Fibroblast of the aortic adventitia (primary cell): Measurements from ENCODE around the gene DEAF1. TPM values are rescaled to one million over a fixed set of nuclear protein-coding genes. Genes with fewer than 3 reads are reported as not detected.
A peak's percentile ranks its signal among the peaks of the same experiment; 100 is the strongest.

Experiments used
- DNase-seq: peaks from one replicate; pipeline ENCODE4 v3.0.0-alpha.2; 2010; ENCODE audit warnings: low read depth
- H3K4me3 ChIP-seq: 2 replicates; pipeline ENCODE4 v1.5.1; 2011; ENCODE audit warnings: low read depth, mild to moderate bottlenecking, control low read depth, low read length, moderate library complexity
- total RNA-seq: library from RNA; depleted of rRNA; stranded (reverse); fragments of >200 nt; gene quantifications from 2 replicates; pipeline ENCODE4 v1.2.3, GENCODE V29; 2012; ENCODE audit warnings: low replicate concordance
- TF ChIP-seq, protein P1 (sequence below): IDR thresholded peaks from 2 replicates; pipeline ENCODE4 v1.5.1; 2011; ENCODE audit warnings: mild to moderate bottlenecking, low read length, control low read depth, inconsistent platforms; ENCODE audit not compliant: insufficient read depth

The DEAF1 gene
- total RNA-seq, 1 donor = 40.0 TPM

DNA sequence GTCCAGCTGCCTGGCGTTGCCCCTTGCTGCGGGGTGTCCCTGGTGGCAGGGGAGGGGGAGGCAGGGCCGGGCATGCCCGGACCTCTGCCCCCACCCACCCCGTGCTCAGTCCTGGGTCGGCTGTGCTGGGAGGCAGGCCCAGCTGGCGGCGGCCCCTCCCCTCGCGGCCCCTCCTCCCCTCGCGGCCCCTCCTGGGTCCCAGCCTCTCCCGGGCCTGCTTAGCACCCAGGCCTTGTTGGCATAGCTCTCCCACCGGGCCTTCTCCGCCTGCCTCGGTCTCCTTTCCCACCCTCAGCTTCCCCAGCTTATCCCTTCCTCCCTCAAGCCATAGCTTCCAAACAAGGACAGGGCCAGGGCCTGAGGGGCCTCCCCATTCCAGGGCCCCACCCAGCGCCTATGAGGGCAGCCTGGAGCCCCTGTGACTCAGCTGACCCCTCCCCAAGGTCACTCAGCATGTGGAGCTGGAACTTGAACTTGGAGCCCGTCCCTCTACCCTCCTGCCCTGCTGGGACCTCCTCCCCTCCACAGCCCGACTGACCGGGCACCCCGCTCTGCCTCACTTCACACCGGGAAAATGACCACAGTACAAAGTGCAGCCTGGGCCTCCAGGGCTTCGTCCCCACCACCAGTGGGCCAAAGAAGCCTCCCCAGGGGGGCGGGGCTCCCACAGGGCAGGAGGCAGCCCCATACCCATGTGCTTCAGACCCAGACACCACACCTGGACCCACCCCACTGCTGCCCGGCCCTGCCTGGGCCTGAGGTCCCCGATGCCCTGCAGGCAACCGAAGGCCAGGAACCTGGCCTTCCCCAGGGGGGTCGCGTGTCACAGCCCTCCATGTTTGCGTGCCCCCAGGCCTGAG is 12.2 kb upstream of the DEAF1 start:
- TF ChIP-seq, protein P1, sequence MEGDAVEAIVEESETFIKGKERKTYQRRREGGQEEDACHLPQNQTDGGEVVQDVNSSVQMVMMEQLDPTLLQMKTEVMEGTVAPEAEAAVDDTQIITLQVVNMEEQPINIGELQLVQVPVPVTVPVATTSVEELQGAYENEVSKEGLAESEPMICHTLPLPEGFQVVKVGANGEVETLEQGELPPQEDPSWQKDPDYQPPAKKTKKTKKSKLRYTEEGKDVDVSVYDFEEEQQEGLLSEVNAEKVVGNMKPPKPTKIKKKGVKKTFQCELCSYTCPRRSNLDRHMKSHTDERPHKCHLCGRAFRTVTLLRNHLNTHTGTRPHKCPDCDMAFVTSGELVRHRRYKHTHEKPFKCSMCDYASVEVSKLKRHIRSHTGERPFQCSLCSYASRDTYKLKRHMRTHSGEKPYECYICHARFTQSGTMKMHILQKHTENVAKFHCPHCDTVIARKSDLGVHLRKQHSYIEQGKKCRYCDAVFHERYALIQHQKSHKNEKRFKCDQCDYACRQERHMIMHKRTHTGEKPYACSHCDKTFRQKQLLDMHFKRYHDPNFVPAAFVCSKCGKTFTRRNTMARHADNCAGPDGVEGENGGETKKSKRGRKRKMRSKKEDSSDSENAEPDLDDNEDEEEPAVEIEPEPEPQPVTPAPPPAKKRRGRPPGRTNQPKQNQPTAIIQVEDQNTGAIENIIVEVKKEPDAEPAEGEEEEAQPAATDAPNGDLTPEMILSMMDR = peak; percentile 27
- DNase-seq = peak; percentile 43
- peak overlapping the region; percentile 87 for H3K4me3 ChIP-seq

DNA sequence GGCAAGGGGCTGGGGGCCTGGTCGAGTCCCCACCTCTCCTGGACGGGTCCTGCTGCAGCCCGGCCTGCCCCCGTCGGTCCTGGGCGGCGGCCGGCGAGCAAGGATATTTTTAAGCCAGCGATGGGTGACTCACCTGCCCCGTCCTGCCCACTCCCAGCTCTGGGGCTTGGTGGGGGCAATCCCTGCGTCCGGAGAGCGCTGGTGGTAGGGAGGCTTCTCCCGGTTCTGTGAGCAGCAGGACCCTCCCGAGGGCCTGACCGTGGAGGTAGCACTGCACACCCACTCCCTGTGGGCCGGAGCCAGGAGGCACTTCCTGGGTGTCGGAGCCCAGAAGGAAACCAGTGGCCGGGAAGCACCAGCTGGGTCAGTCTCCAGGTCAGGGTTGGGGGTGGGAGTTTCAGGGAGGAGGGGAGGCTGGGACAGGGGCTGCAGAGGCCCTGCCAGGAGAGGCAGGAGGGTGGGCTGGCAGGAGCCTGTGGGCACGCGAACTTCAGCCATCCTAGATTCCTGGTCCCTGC is 11.5 kb upstream of the DEAF1 start:
- TF ChIP-seq, protein P1 = no peak
- peak overlapping the region; percentile 87 for H3K4me3 ChIP-seq

DNA sequence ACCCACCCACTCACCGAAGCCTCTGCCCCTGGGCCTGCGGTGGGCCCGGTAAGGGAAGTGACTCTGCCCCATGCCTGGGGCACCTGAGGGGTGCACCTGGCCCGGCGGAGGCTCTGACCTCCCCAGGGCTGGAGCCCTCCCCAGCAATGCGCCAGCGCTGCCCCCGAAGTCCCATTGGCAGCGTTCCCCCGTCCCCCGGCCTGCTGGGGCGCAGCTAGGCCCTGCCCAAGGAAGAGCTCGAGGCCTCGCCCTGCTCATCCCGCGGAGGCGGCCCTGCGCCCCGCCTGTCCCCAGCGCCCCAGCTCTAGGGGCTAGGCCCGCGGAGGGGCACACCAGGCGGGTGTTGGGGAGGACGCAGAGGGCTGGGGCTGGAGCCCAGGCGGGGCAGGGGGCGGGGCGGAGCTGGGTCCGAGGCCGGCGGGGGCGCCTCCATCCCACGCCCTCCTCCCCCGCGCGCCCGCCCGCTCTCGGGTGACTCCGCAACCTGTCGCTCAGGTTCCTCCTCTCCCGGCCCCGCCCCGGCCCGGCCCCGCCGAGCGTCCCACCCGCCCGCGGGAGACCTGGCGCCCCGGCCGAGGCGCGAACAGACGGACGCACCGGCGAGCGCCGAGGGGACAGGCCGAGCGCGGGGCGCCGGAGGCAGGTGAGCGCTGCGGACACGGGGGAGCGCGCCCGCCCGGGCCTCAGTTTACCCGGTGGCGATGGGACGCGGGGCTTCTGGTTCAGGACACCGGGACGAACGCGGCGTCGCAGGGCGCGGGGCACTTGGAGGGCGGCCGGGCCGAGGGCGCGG is 10.8 kb upstream of the DEAF1 start, which contains the start of gene EPS8L2:
EPS8L2 (plus strand) TSS at position 586 of the 793 bp plus-strand sequence. CDS start 3,177 bp downstream, outside the sequence.
- DNase-seq = no peak
- H3K4me3 ChIP-seq = peak within 1 kb of the TSS; percentile 87
- TF ChIP-seq, protein P1 = no peak

More for the DNA sequence above, 11.5 kb upstream of the DEAF1 start:
- peak; percentile 47 for DNase-seq

DNA sequence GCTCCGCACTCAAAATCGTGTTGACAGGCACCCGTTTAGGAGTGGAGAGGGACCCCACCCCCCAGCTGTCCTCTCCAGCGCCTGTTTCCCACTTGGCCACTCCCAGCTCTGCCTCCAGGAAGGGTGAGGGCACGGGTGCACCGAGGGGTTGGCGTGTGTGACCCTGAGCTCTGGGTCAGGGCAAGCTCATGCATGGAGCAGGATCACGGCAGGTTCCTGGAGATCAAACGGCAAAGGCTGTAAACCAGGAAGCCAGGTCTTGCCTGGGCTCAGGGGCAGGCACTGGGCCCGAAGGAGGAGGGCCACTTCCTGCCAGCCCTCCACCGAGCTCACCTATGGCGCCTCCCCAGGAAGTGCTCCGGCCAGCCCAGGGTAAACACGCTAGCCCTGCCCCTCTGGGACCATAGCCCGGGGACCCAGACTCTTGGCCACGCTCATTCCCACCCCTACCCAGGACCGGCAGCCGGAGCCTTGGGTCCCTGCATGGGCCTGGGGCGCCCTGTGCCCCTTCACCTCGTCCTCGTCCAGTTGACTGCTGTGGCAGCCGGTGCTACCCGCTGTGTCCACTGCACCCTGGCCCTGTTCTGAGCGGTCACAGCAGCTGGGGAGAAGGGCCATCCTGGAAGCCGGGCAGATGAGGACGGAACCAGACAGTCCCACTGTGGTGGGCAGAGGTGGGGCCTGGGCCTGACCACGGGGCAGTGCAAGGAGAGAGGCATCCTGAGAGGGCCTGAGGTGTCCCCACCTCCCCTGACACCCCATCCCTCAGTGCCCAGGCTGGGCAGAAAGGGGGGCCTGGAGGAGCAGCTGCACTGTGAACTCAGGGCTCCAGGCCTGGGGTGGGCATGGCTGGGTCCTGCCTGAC is 10.0 kb upstream of the DEAF1 start:
- DNase-seq = no peak
- TF ChIP-seq, protein P1 = no peak
- H3K4me3 ChIP-seq = peak overlapping the region; percentile 87

DNA sequence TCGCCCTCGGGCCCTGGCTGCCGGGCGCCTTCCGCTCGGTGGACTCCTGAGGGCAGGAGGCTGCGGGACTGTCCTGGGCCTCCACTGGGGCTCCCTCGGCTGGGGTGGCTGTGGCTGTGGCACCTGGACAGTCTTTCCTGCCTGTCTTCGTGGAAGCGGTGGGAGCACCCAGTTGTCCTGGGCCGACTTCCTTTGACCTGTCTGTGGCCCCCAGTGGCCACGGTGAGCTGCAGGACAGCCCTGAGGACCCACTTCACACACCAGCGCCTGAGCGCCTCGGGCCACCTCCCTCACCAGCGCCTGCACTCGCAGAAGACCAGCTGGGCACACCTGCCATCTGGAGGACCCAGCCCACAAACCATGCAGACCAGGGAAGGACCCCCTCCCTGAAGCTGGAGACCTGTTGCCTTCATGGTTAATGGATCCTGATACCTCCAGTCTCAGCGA is 9.2 kb upstream of the DEAF1 start:
- no peak for DNase-seq
- TF ChIP-seq, protein P1 = no peak
- no peak overlapping the region for H3K4me3 ChIP-seq

- no peak for DNase-seq
- TF ChIP-seq, protein P1 = no peak
- no peak overlapping the region for H3K4me3 ChIP-seq
Observed at GRCh38 chr11:703506-703905, 8.5 kb upstream of the DEAF1 start.
